ENCODE results near the gene POC1B.

Gene POC1B

GRCh38 chr12:89525824-89526770, at the start of gene POC1B:
Gene POC1B, minus strand, starts transcription at chr12:89526047. Its CDS starts 152 bp downstream, at chr12:89525895.
- peak; percentile 42 for DNase-seq (ENCODE audit: low read depth)

GRCh38 chr12:89575374-89575773, 49.5 kb upstream of the POC1B start:
- no peak for DNase-seq (ENCODE audit: low read depth)

GRCh38 chr12:89574736-89575208, 48.9 kb upstream of the POC1B start:
- DNase-seq (ENCODE audit: low read depth): no peak

GRCh38 chr12:89573051-89573810, 47.4 kb upstream of the POC1B start:
- no peak for DNase-seq (ENCODE audit: low read depth)

GRCh38 chr12:89571491-89572195, 45.8 kb upstream of the POC1B start:
- no peak for DNase-seq (ENCODE audit: low read depth)

GRCh38 chr12:89568484-89568883, 42.6 kb upstream of the POC1B start:
- no peak for DNase-seq (ENCODE audit: low read depth)

- no peak for DNase-seq (ENCODE audit: low read depth)
These were observed 41.9 kb upstream of the POC1B start for GRCh38 chr12:89567691-89568239.

GRCh38 chr12:89566615-89567014, 40.8 kb upstream of the POC1B start:
- DNase-seq (ENCODE audit: low read depth): no peak

GRCh38 chr12:89565002-89565401, 39.2 kb upstream of the POC1B start:
- no peak for DNase-seq (ENCODE audit: low read depth)

GRCh38 chr12:89559753-89560152, 33.9 kb upstream of the POC1B start:
- no peak for DNase-seq (ENCODE audit: low read depth)

GRCh38 chr12:89556976-89557375, 31.1 kb upstream of the POC1B start:
- no peak for DNase-seq (ENCODE audit: low read depth)

GRCh38 chr12:89552376-89552775, 26.5 kb upstream of the POC1B start:
- no peak for DNase-seq (ENCODE audit: low read depth)

GRCh38 chr12:89551747-89552146, 25.9 kb upstream of the POC1B start:
- DNase-seq (ENCODE audit: low read depth): no peak

GRCh38 chr12:89547101-89547500, 21.3 kb upstream of the POC1B start:
- DNase-seq (ENCODE audit: low read depth): no peak

GRCh38 chr12:89546151-89546550, 20.3 kb upstream of the POC1B start:
- no peak for DNase-seq (ENCODE audit: low read depth)

GRCh38 chr12:89544681-89545184, 18.9 kb upstream of the POC1B start:
- no peak for DNase-seq (ENCODE audit: low read depth)

- DNase-seq (ENCODE audit: low read depth): no peak
These were observed 18.2 kb upstream of the POC1B start for GRCh38 chr12:89544022-89544421.

GRCh38 chr12:89542912-89543592, 17.2 kb upstream of the POC1B start:
- DNase-seq (ENCODE audit: low read depth): peak; percentile 41

GRCh38 chr12:89542236-89542635, 16.4 kb upstream of the POC1B start:
- DNase-seq (ENCODE audit: low read depth): no peak

GRCh38 chr12:89540586-89540985, 14.7 kb upstream of the POC1B start:
- no peak for DNase-seq (ENCODE audit: low read depth)

Data from activated T-cell treated with anti-CD3 and anti-CD28 coated beads for 1 hour (primary cell).